Measurements from ENCODE around the gene SFMBT1. TPM values are rescaled to one million over a fixed set of nuclear protein-coding genes. Genes with fewer than 3 reads are reported as not detected.

The SFMBT1 gene
- total RNA-seq, 1 donor from 2014 or later: 6.5 TPM

DNA sequence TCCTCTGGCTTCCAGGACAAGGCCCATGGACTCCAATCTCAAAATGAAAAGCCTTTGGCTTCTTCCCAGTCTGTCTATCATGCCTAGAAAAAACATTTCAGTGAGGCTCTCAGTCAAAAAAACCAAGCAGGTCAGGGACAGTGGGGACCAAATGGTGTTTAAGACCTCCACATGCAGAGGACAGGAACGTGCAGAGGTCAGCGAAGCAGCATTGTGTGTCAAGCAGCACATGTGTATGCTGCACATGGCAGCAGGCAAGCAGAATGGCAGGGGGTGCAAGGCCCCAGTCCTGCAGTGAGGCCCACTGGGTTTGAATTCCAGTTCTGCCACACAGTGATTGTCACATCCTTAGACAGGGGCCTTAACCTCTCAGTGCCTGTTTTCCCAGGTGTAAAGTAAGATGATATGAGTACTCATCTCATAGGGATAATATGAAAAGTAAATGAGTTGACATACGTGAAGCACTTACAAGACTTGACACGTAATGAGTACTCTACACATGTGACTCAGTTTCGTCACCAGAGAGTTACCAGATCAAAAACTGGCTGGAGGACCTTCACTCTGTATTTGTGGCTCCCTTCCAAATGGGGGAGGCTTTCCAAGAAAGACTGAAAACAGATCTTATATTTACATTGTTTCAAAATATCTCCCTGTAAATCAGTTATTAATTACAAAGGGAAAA, 159.7 kb downstream of the SFMBT1 start:
- Mint-ChIP-seq H3K27me3 (ENCODE audit: unreplicated experiment) (peaks cover 2% of the 10 kb centered on the region), H3K9me3 (ENCODE audit: unreplicated experiment) (no peaks in the 10 kb centered on the region), H3K4me1 (ENCODE audit: low read depth, unreplicated experiment) (no peaks in the 10 kb centered on the region), H3K36me3 (ENCODE audit: unreplicated experiment) (peaks cover 14% of the 10 kb centered on the region), H3K27ac (ENCODE audit: unreplicated experiment) (no peak overlapping the region), H3K4me3 (ENCODE audit: unreplicated experiment) (no peak overlapping the region)
- TF ChIP-seq, protein P1, sequence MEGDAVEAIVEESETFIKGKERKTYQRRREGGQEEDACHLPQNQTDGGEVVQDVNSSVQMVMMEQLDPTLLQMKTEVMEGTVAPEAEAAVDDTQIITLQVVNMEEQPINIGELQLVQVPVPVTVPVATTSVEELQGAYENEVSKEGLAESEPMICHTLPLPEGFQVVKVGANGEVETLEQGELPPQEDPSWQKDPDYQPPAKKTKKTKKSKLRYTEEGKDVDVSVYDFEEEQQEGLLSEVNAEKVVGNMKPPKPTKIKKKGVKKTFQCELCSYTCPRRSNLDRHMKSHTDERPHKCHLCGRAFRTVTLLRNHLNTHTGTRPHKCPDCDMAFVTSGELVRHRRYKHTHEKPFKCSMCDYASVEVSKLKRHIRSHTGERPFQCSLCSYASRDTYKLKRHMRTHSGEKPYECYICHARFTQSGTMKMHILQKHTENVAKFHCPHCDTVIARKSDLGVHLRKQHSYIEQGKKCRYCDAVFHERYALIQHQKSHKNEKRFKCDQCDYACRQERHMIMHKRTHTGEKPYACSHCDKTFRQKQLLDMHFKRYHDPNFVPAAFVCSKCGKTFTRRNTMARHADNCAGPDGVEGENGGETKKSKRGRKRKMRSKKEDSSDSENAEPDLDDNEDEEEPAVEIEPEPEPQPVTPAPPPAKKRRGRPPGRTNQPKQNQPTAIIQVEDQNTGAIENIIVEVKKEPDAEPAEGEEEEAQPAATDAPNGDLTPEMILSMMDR (IDR thresholded peaks at IDR 0.05; ENCODE audit: partially characterized antibody, unreplicated experiment): no peak
- no peak for DNase-seq

DNA sequence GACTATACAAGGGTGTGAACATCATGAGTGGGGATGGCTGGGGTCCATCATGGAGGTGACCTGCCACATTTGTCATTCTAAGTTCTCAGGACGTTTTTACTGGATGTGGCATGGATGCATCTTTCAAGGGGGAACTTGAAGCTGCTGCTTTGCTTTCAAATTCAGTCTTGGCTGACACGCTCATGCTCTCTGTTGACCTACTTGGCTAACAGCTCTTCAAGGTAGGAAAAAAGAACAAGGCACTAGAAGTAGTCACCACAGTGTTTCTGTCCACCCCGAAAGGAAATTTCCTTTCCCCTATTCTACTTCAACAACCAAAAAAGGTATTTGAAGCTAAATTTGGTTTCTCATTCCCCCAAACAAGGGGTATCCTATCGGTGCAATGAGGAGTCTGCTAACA, 163.5 kb downstream of the SFMBT1 start:
- no peak overlapping the region for H3K4me3 Mint-ChIP-seq (ENCODE audit: unreplicated experiment)
- no peak overlapping the region for H3K27ac Mint-ChIP-seq (ENCODE audit: unreplicated experiment)
- TF ChIP-seq, protein P1 (IDR thresholded peaks at IDR 0.05; ENCODE audit: partially characterized antibody, unreplicated experiment): no peak
- H3K27me3 Mint-ChIP-seq (ENCODE audit: unreplicated experiment): no peaks in the 10 kb centered on the region
- H3K36me3 Mint-ChIP-seq (ENCODE audit: unreplicated experiment): peaks cover 14% of the 10 kb centered on the region
- DNase-seq: no peak
- H3K4me1 Mint-ChIP-seq (ENCODE audit: low read depth, unreplicated experiment): no peaks in the 10 kb centered on the region
- H3K9me3 Mint-ChIP-seq (ENCODE audit: unreplicated experiment): peaks cover 1% of the 10 kb centered on the region

DNA sequence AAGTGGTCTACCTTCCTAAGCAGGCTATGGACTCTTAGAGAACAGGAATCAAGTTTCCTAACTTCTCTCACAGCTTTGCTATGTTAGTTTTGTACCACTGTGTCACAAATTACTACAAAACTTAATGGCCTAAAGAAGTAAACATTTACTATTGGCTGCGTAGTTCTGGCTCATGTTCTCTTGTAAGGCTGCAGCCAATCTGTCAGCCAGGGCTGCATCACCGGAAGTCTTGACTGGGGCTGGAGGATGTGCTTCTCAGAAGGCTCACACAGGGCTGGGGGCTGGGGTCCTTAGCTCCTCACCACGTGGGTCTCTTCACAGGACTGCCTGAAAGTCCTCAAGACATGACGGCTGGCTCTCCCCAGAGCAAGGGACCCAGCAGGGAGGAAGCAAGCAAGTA, 164.0 kb downstream of the SFMBT1 start:
- Mint-ChIP-seq H3K36me3 (ENCODE audit: unreplicated experiment) (peaks cover 14% of the 10 kb centered on the region), H3K27me3 (ENCODE audit: unreplicated experiment) (no peaks in the 10 kb centered on the region), H3K27ac (ENCODE audit: unreplicated experiment) (no peak overlapping the region), H3K4me3 (ENCODE audit: unreplicated experiment) (no peak overlapping the region), H3K4me1 (ENCODE audit: low read depth, unreplicated experiment) (no peaks in the 10 kb centered on the region), H3K9me3 (ENCODE audit: unreplicated experiment) (peaks cover 1% of the 10 kb centered on the region)
- no peak for DNase-seq
- TF ChIP-seq, protein P1 (IDR thresholded peaks at IDR 0.05; ENCODE audit: partially characterized antibody, unreplicated experiment): no peak

DNA sequence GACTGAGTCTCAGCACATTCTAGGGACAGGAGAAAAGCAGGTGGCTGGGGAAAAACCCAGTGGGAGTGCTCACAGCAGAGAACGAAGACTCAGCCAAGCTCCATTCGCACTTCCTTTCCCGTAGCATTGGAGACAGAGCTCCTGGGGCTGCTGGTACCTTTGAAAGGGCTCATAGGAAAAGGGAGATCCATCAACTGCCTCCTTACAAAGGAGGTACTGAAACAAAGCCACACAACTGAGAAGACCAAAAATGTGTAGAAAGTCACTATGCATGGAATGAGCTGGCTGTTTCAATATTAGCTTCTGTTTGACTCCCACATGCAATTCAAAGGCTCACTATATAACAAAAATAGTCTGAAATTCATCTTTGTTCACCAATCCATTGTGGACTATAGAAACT, 165.4 kb downstream of the SFMBT1 start:
- H3K27ac Mint-ChIP-seq (ENCODE audit: unreplicated experiment): no peak overlapping the region
- H3K36me3 Mint-ChIP-seq (ENCODE audit: unreplicated experiment): peaks cover 10% of the 10 kb centered on the region
- H3K4me1 Mint-ChIP-seq (ENCODE audit: low read depth, unreplicated experiment): no peaks in the 10 kb centered on the region
- no peak for DNase-seq
- H3K27me3 Mint-ChIP-seq (ENCODE audit: unreplicated experiment): no peaks in the 10 kb centered on the region
- TF ChIP-seq, protein P1 (IDR thresholded peaks at IDR 0.05; ENCODE audit: partially characterized antibody, unreplicated experiment): no peak
- no peak overlapping the region for H3K4me3 Mint-ChIP-seq (ENCODE audit: unreplicated experiment)
- peaks cover 1% of the 10 kb centered on the region for H3K9me3 Mint-ChIP-seq (ENCODE audit: unreplicated experiment)

DNA sequence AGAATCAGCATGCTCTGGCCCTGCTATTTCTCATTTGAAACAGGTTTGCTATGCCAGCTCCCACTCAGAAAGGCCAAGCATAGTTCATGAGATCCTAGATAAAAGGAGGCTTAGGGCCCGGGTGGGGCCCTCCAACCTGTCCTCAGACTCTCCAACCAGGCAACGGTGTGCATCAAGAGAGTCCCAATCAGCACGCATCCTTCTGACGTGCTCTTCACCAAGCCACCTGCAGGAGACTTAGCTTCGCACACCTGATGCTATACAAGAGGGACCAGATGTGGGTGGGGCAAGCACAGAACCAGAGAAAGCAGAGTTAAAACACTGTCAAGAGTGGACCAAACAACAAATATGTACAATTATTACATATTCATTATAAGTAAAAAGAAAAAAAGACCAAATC, 165.8 kb downstream of the SFMBT1 start:
- DNase-seq: no peak
- Mint-ChIP-seq H3K4me1 (ENCODE audit: low read depth, unreplicated experiment) (no peaks in the 10 kb centered on the region), H3K4me3 (ENCODE audit: unreplicated experiment) (no peak overlapping the region), H3K36me3 (ENCODE audit: unreplicated experiment) (peaks cover 6% of the 10 kb centered on the region), H3K27ac (ENCODE audit: unreplicated experiment) (no peak overlapping the region), H3K9me3 (ENCODE audit: unreplicated experiment) (peaks cover 1% of the 10 kb centered on the region), H3K27me3 (ENCODE audit: unreplicated experiment) (no peaks in the 10 kb centered on the region)
- TF ChIP-seq, protein P1 (IDR thresholded peaks at IDR 0.05; ENCODE audit: partially characterized antibody, unreplicated experiment): no peak

All from glutamatergic neuron (in vitro differentiated cells).